Urinary bladder (tissue), 4 donors: ENCODE data around the gene MIX23. TPM values are rescaled to one million over a fixed set of nuclear protein-coding genes. Genes with fewer than 3 reads are reported as not detected.

ENCODE experiments used
- DNase-seq: peaks from one replicate; pipeline ENCODE4 v3.0.0-alpha.2; 2015; ENCODE audit errors: extremely low spot score
- H3K27ac ChIP-seq: one replicate; pipeline ENCODE4 v1.5.1; 2013; ENCODE audit warnings: low read depth, mild to moderate bottlenecking, moderate library complexity
- H3K36me3 ChIP-seq: one replicate; pipeline ENCODE4 v1.6.1; 2013; ENCODE audit warnings: mild to moderate bottlenecking, moderate library complexity; ENCODE audit not compliant: insufficient read depth
- H3K4me1 ChIP-seq: one replicate; pipeline ENCODE4 v1.6.1; 2013; ENCODE audit warnings: mild to moderate bottlenecking, moderate library complexity; ENCODE audit not compliant: insufficient read depth
- H3K4me3 ChIP-seq: one replicate; pipeline ENCODE4 v1.5.1; 2013; ENCODE audit warnings: low read depth, low read length
- WGBS: extraction: QIAGEN DNeasy Blood & Tissue Kit; methylation state at CpG from one replicate; pipeline ENCODE4 v1.1.7; 2013; 5-methylcytosine and 5-hydroxymethylcytosine counted together
- polyA plus RNA-seq: library from polyadenylated mRNA; stranded (reverse); fragments of 200-250 nt; gene quantifications from one replicate; pipeline ENCODE4 v1.2.3, GENCODE V29; 2013
- total RNA-seq: library from RNA; depleted of rRNA; stranded (reverse); fragments of >200 nt; gene quantifications from one replicate; pipeline ENCODE4 v1.2.3, GENCODE V29; 2014
- donor health status: healthy with polysubstance abuse.
- donor health status: healthy.

MIX23 gene
- total and polyA plus RNA-seq, 2 donors, result 13.1 to 40.0 TPM

DNA sequence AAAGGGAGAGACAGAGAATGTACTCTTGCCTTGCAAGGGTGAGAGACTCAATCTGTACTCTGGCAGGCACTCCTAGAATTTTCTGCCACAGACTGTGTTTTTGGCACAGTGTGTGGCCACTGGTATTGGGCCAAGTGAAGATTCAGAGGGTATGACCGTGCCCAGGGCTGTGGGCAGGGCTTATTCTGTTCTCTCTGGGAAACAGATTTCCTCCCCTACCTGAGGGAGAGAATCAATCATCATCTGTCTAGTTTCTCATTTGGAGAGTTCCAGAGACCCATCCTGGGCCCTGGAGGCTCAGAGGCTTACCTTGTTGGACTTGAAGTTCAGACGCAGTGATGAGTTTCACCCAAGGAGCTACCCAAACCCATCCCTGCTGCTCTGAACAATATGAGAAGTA, 29.8 kb downstream of the MIX23 start:
- Histone ChIP-seq H3K4me3 (no peak overlapping the region), H3K27ac (no peak overlapping the region), H3K4me1 (no peaks in the 10 kb centered on the region), H3K36me3 (no peaks in the 10 kb centered on the region)
- WGBS, result 64% methylated on average over 2 of the region's 2 CpGs
- DNase-seq, result no peak

DNA sequence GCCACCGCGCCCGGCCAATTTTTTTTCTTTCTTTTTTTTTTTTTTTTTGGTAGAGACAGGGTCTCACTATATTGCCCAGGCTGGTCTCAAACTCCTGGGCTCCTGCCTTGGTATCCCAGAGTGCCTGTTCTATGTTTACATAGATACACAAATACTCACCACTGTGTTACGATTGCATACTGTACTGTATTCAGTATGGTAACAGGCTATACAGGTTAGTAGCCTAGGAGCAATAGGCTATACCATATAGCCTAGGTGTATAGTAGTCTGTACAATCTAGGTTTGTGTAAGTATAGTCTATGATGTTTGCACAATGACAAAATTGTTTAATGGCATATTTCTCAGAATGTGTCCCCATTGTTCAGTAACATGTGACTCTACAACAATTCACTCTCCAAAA, 31.4 kb downstream of the MIX23 start:
- WGBS, result 94% methylated on average over 4 of the region's 4 CpGs
- H3K27ac ChIP-seq, result no peak overlapping the region
- no peaks in the 10 kb centered on the region for H3K4me1 ChIP-seq
- no peak overlapping the region for H3K4me3 ChIP-seq
- DNase-seq, result no peak
- no peaks in the 10 kb centered on the region for H3K36me3 ChIP-seq

DNA sequence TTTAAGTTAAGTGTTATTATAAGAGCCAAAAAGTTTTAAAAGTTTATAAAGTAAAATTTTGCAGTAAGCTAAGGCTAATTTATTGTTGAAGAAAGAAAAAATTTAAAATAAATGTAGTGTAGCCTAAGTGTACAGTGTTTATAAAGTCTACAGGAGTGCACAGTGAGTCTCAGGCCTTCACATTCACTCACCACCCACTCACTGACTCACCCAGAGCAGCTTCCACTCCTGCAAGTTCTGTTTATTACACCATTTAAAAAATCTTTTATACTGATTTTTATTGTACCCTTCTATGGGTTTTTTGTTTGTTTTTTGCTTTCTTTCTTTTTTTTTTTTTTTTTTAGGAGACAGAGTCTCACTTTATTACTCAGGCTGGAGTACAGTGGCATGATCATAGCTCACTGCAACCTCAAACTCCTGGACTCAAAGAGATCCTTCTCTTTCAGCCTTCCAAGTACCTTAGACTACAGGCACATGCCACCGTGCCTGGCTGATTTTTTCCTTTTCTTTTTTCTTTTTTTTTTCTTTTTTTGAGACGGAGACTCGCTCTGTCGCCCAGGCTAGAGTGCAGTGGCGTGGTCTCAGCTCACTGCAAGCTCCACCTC, 32.1 kb downstream of the MIX23 start:
- no peak for DNase-seq
- H3K4me1 ChIP-seq, result no peaks in the 10 kb centered on the region
- 83% methylated on average over 5 of the region's 5 CpGs for WGBS
- no peaks in the 10 kb centered on the region for H3K36me3 ChIP-seq
- no peak overlapping the region for H3K4me3 ChIP-seq
- no peak overlapping the region for H3K27ac ChIP-seq

GRCh38 chr3:122349171-122349570, 33.9 kb downstream of the MIX23 start:
- Histone ChIP-seq H3K36me3 (no peaks in the 10 kb centered on the region), H3K4me3 (no peak overlapping the region), H3K4me1 (no peaks in the 10 kb centered on the region), H3K27ac (no peak overlapping the region)
- DNase-seq, result no peak
- 73% methylated on average over 1 of the region's 1 CpG for WGBS

- Histone ChIP-seq H3K27ac (no peak overlapping the region), H3K36me3 (no peaks in the 10 kb centered on the region), H3K4me1 (no peaks in the 10 kb centered on the region), H3K4me3 (no peak overlapping the region)
- no peak for DNase-seq
- 78% methylated on average over 2 of the region's 2 CpGs for WGBS
Measured at GRCh38 chr3:122343654-122344053, 39.4 kb downstream of the MIX23 start.

GRCh38 chr3:122342803-122343202, 40.2 kb downstream of the MIX23 start:
- no peak overlapping the region for H3K27ac ChIP-seq
- 74% methylated on average over 1 of the region's 1 CpG for WGBS

GRCh38 chr3:122332551-122332950, 50.5 kb downstream of the MIX23 start:
- Histone ChIP-seq H3K36me3 (no peaks in the 10 kb centered on the region), H3K27ac (no peak overlapping the region), H3K4me3 (no peak overlapping the region), H3K4me1 (no peaks in the 10 kb centered on the region)
- WGBS, result 92% methylated on average over 8 of the region's 8 CpGs
- no peak for DNase-seq

More at GRCh38 chr3:122342803-122343202, 40.2 kb downstream of the MIX23 start:
- Histone ChIP-seq H3K4me3 (no peak overlapping the region), H3K36me3 (no peaks in the 10 kb centered on the region), H3K4me1 (no peaks in the 10 kb centered on the region)
- no peak for DNase-seq

DNA sequence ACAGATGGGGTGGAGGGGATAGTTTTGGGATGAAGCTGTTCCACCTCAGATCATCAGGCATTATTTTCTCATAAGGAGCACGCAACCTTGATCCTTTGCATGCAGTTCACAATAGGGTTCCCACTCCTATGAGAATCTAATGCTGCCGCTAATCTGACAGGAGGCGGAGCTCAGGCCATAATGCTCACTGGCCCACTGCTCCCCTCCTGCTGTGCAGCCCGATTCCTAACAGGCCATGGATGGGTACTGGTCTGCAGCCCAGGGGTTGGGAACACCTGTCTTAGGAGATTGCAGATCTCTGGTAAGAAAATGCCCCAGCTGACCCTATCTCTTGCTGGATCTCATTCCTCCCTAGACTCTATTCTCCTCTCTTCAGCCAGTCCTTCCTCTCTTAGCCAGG, 51.1 kb downstream of the MIX23 start:
- H3K36me3 ChIP-seq, result no peaks in the 10 kb centered on the region
- 58% methylated on average over 4 of the region's 4 CpGs for WGBS
- no peaks in the 10 kb centered on the region for H3K4me1 ChIP-seq
- H3K4me3 ChIP-seq, result no peak overlapping the region
- no peak for DNase-seq
- no peak overlapping the region for H3K27ac ChIP-seq

DNA sequence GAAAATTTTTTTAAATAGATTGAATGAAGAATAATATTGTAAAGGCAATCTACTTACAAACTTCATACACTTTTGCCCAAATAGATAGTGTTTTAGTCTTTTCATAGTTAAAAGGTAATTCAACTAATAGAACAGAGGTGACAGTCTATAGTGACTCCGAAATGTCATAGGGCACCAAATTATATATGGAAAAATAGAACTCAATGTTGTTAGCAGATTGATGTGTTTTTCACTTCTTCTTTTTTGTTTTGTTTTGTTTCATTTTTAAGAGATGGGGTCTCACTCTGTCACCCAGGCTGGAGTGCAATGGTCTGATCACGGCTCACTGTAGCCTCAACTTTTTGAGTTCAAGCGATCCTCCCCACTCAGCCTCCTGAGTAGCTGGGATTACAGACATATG, 57.3 kb downstream of the MIX23 start:
- Histone ChIP-seq H3K4me1 (no peaks in the 10 kb centered on the region), H3K36me3 (no peaks in the 10 kb centered on the region), H3K4me3 (no peak overlapping the region), H3K27ac (no peak overlapping the region)
- WGBS, result 95% methylated on average over 3 of the region's 3 CpGs
- no peak for DNase-seq

DNA sequence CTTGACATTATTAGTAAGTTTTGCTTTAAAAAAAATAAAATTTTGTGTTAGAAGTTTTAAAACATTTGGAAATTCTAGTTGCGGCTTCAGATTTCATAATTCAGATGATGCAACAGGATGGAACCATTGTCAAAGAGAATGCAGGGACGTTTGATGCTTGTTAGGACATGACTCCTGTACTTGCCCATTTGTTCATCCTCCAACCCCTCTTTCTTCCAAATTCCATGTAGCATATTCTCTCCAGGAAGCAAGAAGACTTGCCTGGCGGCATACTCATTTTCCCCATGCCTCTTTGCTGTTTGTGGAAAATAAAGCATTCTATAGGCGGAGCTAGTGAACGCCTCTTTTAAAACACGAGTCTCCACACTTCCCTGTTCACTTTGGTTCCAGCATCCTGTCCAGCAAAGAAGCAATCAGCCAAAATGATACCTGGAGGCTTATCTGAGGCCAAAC, 58.1 kb downstream of the MIX23 start, which contains the start of gene CSTA:
TSS of gene CSTA (plus strand) at position 378 of the 453 bp plus-strand sequence. CDS start at position 423, 45 bp downstream.
- 59% methylated on average over 6 of the region's 6 CpGs for WGBS
- no peaks in the 10 kb centered on the region for H3K4me1 ChIP-seq
- no peak for DNase-seq
- H3K4me3 ChIP-seq, result no peak within 1 kb of the TSS
- H3K27ac ChIP-seq, result no peak within 1 kb of the TSS
- H3K36me3 ChIP-seq, result no peaks in the 10 kb centered on the region

GRCh38 chr3:122322095-122323075, 60.6 kb downstream of the MIX23 start:
- WGBS, result 78% methylated on average over 5 of the region's 5 CpGs

GRCh38 chr3:122318620-122319019, 64.4 kb downstream of the MIX23 start:
- WGBS, result 87% methylated on average over 2 of the region's 2 CpGs
- no peak overlapping the region for H3K27ac ChIP-seq
- no peak for DNase-seq
- H3K4me1 ChIP-seq, result no peaks in the 10 kb centered on the region
- H3K4me3 ChIP-seq, result no peak overlapping the region
- H3K36me3 ChIP-seq, result no peaks in the 10 kb centered on the region

More at GRCh38 chr3:122322095-122323075, 60.6 kb downstream of the MIX23 start:
- H3K27ac ChIP-seq, result no peak overlapping the region
- H3K36me3 ChIP-seq, result no peaks in the 10 kb centered on the region
- no peaks in the 10 kb centered on the region for H3K4me1 ChIP-seq
- DNase-seq, result no peak
- no peak overlapping the region for H3K4me3 ChIP-seq

GRCh38 chr3:122316368-122316767, 66.7 kb downstream of the MIX23 start:
- WGBS, result 81% methylated on average over 5 of the region's 5 CpGs
- H3K27ac ChIP-seq, result no peak overlapping the region
- no peak for DNase-seq
- no peaks in the 10 kb centered on the region for H3K36me3 ChIP-seq
- H3K4me1 ChIP-seq, result no peaks in the 10 kb centered on the region
- no peak overlapping the region for H3K4me3 ChIP-seq

GRCh38 chr3:122315619-122316018, 67.4 kb downstream of the MIX23 start:
- Histone ChIP-seq H3K4me3 (no peak overlapping the region), H3K36me3 (no peaks in the 10 kb centered on the region), H3K4me1 (no peaks in the 10 kb centered on the region), H3K27ac (no peak overlapping the region)
- WGBS, result 42% methylated on average over 4 of the region's 4 CpGs
- no peak for DNase-seq
